Muscle of back (tissue), 11 donors: ENCODE data around the gene DR1. TPM values are rescaled to one million over a fixed set of nuclear protein-coding genes. Genes with fewer than 3 reads are reported as not detected.
A peak's percentile ranks its signal among the peaks of the same experiment; 100 is the strongest.
"Not testable (repeated sequence)": the region's sequence is repeated elsewhere in the genome, so short reads cannot be mapped to it uniquely, and the experiment has no call there.

ENCODE experiments used
- DNase-seq, 3 donors: peaks; one replicate each; pipeline versions ENCODE4 v3.0.0 to v3.0.0-alpha.2; 2013
- polyA plus RNA-seq, 10 donors: library from polyadenylated mRNA; unstranded; fragments of 120-200 nt; gene quantifications; one replicate each; pipeline ENCODE4 v1.2.1, GENCODE V29; 2013; ENCODE audit not compliant: insufficient read length in 10 of 10

DR1 gene
- polyA plus RNA-seq, 10 donors = 59.4 to 80.1 (median 65.6) TPM

DNA sequence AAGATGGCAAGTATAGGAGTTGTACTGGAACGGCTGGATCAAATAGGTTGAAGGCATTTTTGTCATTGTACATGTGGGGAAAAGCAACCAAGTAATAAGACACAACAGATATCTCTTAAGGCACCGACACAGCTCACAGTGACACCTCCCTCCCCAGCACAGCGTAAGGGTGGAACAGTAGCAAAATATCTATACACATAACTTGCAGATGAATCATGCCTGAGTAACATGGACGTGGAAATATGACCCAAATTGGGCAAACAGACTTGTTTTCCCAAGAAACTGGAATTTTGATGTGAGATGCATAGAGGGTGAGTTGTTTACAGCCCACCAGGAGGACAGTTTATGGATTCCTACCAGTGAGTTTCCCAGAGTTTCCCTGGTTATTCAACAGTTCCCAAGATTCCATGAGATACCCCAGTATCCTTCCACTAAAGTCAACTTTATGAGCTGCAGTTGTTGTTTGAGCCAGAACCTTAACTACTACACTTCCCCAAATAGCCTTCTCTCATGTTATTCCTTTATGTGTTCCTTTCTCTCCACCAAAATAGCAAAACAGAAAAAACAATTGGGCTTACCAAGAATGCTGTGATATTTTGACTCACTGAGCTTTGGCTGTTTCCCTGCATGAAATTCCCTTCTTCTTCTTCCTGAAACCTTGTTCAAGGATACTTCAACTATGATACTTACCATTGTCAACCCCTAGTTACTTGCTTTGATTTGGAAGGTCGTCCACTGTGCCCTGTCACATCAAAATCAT lies 7.1 kb upstream of the DR1 start:
- DNase-seq = peak in 1 of 3 donors; percentile 87

DNA sequence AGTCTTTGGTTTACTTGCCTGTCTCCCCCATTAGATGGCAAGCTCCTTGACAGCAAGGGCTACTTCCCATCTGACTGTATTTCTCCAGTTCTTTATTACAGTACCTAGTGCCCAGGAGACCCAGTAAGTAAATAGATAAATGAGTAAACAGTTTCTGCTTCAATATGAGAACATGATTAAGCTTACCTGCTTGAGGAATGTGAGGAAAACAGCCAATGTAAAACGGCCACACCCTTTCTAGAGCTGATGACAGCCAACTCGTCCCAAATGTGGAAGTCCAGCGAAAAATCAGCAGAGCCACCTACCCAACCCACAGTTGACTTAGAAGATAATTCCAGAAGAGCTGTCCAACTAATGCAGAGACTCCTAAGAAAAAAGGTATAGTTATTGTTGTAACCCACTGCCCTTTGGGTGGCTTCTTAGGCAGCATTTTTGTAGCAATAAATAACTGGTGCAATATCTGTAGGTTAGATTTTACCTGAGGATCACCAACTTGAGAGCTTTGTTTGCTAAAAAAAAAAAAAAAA lies 6.5 kb upstream of the DR1 start:
- DNase-seq = no peak

GRCh38 chr1:93340090-93340489 lies 5.6 kb upstream of the DR1 start:
- no peak for DNase-seq

- DNase-seq = no peak
These were observed 1.2 kb upstream of the DR1 start for GRCh38 chr1:93344484-93344883.

- DNase-seq = peak in 1 of 3 donors; percentile 34
These were observed 648 bp upstream of the DR1 start for GRCh38 chr1:93344886-93345632.

DNA sequence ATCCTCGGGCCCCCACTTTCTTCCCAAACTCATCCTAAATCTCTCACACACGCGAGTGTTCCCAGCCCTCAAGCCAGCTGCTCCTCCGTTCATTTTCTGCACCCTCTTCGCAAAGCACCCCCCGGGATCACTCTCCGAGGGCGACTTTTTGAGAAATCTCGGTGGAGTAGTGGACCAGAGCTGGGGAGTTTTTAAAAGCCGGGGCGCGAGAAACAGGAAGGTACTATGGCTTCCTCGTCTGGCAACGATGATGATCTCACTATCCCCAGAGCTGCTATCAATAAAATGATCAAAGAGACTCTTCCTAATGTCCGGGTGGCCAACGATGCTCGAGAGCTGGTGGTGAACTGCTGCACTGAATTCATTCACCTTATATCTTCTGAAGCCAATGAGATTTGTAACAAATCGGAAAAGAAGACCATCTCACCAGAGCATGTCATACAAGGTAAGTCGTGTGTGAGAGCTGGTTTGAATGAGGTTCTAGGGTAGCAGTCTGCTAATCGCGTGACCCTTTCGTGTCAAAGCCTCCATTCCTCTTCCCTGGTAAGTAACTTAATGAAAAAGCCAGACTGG lies 800 bp downstream of the DR1 start:
- DNase-seq = peak in 1 of 3 donors; percentile 64

GRCh38 chr1:93347334-93347899 lies 1.7 kb downstream of the DR1 start:
- DNase-seq = no peak

DNA sequence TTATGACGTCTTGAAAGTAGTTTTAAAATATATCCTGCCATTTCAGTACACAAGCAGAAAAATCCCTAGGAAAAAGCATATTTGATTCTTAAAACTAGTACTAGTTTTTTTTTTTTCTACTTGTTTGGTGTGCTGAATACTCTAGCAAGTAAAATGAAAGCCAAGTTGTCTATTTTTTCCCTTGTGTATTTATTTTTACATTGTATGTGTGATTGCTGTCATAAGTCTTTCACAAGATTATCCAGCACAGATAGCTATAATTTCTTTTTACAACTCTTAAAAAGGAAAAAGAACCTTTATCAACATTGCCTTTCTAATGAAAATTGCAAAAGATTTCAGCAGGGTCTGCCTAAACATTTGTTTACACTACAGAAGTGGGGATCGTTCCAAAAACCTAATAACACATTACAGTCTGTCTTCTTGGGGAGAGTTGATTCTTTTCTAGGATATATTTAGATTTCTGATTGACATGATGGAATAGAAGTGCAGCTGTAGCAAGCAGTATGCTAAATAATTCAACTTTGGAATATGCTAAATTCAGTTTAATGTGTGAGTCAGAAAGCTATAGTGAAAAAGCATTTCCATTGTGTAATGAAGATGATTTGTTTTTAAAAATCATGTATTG lies 2.5 kb downstream of the DR1 start:
- DNase-seq = no peak

- DNase-seq = no peak
These were observed 3.8 kb downstream of the DR1 start for GRCh38 chr1:93349231-93350135.

GRCh38 chr1:93350322-93350721 lies 4.6 kb downstream of the DR1 start:
- DNase-seq = no peak

DNA sequence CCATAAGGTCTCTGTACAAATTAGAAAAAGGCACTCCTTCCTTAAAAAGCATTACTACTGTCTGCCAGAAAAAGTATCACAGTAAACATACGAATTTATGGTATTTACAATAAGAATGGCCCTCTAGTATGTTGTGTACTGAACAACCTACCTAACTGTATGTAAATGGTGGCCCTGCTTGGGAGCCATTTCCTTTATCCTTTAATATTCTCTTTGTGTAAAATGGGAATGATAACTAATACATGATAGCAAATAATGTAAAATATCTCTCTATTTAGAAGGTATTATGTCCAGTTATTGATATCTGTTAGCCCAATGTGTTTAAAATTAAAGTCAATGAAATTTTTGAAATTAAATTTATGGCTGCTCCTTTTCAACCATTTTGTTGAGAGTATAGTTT lies 5.2 kb downstream of the DR1 start:
- DNase-seq = no peak

- not testable (repeated sequence) for DNase-seq
These were observed 5.6 kb downstream of the DR1 start for GRCh38 chr1:93351346-93351745.

- DNase-seq = no peak
These were observed 6.7 kb downstream of the DR1 start for GRCh38 chr1:93352376-93352775.

- DNase-seq = no peak
These were observed 7.6 kb downstream of the DR1 start for GRCh38 chr1:93353286-93353685.

DNA sequence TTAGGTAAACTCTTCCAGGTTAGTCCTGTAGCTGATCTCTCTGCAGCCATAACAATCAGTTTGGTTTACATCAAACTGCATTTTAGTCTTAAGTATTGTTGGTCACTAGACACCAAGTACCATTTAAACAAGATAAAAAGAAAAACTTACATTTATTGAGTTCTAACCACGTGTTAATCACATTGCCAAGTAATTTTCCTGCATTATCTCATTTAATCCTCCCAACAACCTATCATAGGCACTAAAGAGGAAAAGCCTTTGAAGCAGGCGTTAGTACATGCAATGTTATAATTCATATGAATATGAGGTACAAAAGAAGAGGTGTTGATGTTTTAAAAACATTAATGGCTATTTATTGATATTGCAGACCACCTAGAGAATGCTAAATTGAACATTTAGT lies 9.0 kb downstream of the DR1 start:
- DNase-seq = no peak

- no peak for DNase-seq
These were observed 11.5 kb downstream of the DR1 start for GRCh38 chr1:93357242-93357641.

DNA sequence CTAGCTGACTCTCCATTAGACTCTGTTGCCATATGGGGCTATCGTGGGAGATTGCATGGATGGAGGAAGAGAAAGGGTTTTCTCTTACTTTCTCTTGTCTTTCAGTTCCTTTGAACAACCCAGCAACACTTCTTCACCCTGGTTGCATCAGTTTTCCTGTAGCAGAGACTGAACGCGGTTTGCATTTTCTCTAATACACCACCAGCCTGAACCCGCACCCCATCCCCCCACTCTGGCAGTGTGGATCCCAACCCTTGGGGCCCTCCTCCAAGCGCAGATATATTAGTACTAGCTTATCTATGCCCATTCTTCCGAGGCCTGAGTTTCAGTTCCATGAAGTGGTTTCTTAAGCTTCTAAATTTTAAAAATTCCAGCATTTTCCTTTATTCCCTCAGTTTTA lies 12.6 kb downstream of the DR1 start:
- DNase-seq = no peak

DNA sequence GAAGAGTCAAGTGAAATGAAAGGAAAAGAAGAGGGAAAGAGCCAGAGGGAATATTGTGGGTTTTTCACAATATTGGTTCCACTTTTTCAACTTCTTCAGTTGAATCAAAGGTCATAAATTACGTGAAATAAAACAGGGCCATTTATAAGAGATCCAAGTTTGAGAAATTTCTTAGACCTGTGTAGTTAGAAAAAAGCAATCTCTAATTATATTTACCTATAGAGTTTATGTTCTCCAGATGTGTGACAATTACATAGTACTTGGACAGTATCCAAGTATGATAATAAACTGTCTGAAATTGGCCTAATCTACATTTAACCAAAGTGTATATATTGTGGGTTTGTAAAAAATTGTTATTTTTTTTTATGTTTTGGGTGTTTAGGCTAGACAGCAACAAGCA lies 14.4 kb downstream of the DR1 start:
- DNase-seq = no peak

- no peak for DNase-seq
These were observed 16.5 kb downstream of the DR1 start for GRCh38 chr1:93362237-93362636.

GRCh38 chr1:93365813-93366212 lies 20.1 kb downstream of the DR1 start:
- DNase-seq = no peak

GRCh38 chr1:93369734-93370133 lies 24.0 kb downstream of the DR1 start:
- no peak for DNase-seq
